HG03521 (cell line): ENCODE data around the gene ATR.
"Not testable (repeated sequence)": the region's sequence is repeated elsewhere in the genome, so short reads cannot be mapped to it uniquely, and the experiment has no call there.

ENCODE experiments used
- ATAC-seq: cut with Tn5 transposase; IDR thresholded peaks from one replicate; pipeline ENCODE4 v1.9.1; 2021; ENCODE audit warnings: mild to moderate bottlenecking, moderate library complexity; ENCODE audit not compliant: unreplicated experiment

ATR gene

DNA sequence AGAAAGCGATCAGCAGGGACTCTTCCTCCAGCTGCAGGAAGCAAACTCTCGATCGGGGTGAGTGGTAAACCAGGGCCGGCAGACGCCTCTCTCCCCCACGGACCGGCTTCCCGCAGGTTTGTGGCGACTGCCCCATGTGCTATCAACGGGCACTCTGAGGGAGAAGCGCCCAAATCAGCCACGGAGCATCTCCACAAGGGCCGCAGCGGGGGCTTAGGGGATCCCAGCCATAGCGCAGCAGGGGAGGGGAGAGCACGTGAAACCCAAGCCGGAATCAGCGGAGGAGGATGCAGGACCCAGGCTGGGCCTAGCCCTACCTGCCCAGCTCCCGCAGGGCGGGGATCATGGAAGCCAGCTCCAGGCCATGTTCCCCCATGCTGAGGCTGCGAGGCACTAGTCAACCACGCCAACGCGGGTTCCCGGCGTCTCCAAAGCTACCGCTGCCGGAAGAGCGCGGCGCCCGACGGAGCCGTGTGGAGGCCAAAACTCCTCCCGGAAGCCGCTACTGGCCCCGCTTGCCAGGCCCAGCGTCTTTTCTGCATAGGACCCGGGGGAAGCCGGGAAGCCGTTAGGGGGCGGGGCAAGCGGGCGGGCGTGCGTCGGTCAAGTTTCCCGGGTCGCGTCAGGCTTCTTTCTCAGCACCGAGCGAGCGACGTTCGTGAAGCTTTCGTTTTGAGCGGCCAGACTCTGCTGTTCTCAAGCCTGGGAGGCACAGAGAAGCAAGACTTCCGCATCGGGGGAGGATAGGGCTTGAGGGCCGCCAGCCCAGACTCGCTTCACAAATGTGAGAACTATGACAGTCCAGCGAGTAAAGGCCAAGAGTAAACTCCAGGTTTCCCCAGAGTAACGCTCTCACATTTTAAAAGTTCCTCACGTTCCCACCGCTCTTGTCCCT is at the start of gene ATR:
Gene ATR, minus strand, starts transcription at position 405 of the 895 bp plus-strand sequence. Its CDS starts 29 bp downstream, at position 376.
- ATAC-seq, result peak; percentile 95

DNA sequence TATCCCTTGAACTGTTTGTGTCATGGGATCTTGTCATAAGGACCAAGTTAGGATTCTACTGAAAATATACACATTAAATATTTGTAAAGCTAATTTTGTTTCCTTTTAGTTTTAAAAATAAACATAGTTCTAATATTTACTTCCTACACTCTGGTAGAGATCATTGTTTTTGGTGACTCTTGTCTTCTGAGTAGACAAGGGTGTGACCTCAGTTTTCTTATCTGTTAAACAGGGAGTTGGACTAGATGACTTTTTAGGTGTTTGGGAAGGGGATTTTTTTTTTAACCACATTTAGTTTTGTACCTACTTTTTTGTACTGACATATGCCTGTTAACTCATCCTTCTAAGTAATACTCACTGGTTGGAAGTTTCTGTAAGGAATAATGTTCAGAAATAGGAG is 48.4 kb upstream of the ATR start:
- no peak for ATAC-seq

DNA sequence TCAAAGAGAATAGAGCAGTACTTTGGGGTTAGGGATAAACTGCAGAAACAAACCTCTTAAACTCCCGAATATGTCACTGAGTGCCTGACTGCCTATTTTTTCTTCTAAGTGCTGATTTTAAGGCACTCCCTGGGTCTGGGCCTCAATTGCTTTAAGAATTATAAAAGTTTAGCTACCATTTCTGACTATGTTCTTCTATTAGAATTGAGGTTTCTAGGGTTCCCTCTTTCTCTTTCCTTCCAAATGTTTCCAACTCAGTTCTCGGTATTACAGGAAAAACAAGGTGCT is 46.6 kb upstream of the ATR start:
- ATAC-seq, result no peak

DNA sequence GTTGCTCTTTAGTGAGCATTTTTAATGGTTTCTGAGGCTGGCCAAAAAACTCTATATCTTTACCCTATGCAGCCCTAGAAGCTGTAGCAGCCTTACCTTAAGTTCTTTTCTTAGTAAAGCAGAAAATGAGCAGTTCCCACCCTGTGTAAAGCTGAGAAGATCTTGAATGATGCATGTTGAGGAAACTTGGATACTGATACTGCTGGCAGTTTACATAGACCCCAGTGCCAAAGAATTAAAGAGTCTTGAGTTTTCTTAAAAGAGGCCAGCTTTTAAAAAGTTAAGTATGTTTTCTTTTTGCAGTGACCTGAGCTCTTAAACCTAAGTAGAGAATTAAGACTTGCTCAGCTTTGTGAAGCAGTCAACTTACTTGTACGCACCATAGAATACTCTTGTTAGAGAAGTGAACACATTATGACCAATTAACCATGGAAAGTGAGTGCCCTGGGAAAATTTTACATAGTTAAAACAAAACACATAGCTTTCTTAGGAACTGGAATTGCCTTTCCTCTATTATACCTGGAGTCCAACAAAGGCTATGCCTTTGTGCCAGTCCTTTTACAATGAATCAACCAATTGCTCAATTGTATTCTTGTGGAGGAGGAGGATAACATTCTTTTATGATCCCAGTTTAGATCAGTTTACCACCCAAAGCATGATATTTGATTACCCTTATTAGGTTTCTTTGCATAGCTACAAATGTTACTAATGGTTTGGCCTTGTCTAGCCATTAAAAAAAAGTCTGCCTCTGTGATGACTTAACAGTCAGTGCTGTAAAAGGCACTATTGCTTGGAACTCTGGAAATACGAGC is 46.0 kb upstream of the ATR start:
- no peak for ATAC-seq

DNA sequence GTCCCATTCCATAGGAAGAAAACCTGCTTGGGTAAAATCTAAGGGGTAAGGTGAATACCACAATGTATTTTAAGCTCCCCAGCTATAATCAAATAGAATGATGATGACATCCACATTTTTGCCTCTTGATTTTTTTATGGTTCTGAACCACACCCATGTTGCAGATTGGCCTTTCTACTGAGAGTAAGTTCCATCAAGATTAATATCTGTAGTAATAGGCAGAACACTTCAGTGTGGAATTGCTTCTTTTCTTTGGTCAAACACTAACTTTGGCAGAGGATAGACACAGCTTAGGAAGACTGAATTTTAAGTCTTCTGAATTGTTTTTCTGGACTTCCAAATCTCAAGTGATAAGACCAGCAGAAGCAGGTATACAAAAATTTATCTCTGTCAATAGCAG is 44.7 kb upstream of the ATR start:
- ATAC-seq, result no peak

DNA sequence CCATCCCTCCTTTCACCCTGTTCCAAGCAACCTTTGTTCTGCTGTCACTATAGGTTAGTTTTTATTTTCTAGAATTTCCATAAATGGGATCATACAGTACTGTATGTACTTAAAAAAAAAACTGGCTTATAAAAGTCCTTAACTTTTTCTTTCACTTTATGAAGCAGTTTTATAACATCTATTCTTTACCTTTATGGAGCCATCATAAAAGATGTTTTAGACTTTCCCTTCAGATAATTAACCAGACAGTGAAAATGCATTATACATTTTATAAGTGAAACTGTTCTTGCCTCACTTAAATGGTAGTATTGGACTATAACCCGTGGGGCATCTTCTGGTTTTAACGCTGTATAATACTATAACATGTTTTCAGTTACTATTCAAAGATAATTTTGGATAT is 43.9 kb upstream of the ATR start:
- no peak for ATAC-seq

DNA sequence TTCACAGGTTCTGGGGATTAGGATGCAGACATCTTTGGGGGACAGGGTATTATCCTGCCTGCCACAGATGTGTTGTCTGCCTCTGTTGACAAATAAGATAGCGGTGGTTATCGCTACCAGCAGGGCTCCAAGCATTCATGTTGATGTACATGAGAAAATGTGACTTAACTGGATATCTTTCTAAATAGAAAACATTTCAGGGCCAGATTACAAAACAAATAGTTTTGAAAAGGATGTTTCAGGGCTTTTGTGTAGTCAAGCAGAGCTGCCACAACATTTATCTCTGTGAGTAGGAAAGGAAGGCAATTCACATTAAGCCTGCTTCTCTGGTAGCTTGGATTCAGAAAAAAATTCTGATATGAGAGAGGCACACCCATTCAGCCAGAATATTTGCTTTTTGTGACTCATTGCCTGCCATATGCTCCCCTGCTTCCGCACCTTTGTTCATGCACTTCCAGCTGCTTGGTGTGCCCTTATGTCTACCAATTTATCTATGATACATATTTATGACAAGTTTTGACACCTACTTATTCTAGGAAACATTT is 40.5 kb upstream of the ATR start:
- ATAC-seq, result no peak

DNA sequence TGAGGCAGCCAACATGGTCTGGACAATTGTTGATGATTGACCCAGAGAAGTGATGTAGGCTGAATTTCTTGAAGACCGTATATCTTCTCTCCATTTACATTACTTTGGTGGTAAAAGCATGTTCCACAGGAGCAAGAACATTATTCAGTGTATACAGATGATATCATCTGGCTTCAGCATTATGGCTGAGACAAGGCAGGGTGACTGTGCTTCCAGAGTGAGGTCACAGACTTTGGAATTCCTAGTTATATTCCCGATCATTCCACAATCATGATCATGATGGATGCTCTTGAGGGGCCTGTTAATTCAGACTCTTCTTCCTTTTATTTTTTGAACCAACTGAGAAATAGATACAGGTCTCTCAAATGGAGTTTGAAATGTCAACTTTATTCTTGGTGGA is 36.6 kb upstream of the ATR start:
- ATAC-seq, result no peak

DNA sequence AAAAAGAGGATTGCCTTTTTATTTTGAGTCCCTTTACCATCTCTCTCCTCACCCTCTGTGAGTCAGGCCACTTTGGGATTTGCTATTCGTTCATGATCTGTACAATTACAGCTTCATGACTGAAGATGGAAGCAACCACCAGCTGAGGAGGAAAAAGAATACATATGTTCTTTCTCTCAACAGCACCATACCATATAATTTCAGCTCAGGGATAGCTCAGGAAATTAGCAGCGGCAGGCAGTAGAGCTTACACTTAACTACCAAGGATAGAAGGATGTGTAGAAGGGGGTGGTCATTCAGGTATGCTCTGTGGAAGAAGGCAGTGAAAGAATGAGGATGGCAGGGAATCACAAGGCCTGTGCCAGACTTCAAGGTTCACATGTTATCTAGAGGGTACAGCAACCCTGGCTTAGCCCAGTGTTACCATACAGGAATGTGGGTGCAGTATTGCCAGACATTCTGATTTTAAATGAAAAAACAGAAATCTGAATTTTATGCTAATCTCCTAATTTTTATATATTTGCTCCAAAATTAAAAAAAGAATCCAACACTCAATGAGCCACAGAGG is 35.6 kb upstream of the ATR start:
- ATAC-seq, result no peak

DNA sequence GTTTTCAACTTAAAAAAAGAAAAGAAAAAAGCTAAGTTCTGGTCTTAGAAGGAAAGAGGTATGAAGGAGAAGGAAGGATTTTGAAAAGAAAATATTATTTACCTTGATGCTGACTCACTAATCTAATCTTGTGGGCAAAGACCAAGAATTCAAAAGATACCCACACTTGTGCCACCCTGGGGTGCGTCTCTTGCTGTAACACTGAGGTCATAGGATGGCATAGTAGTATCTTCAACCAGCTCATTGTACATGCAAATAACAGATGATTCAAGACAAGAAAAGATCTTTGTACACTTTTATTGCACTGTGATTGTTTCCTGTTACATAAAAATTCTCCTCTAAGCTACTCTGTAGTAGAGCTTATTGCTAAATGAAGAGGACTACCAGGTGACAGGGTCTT is 35.0 kb upstream of the ATR start:
- ATAC-seq, result no peak

DNA sequence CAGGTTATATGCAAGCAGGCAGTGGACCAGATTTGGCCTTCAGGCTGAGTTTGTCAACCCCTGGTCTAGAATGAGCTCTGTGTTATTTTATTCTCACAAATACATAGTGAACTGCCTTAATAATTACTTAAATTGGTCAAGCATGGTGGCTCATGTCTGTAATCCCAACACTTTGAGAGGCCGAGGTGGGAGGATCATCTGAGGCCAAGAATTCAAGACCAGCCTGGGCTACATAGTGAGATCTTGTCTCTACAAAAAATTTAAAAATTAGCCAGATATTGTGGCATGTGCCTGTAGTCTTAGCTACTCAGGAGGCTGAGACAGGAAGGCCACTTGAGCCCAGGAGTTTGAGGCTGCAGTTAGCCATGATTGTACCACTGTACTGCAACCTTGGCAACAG is 32.7 kb upstream of the ATR start:
- no peak for ATAC-seq

DNA sequence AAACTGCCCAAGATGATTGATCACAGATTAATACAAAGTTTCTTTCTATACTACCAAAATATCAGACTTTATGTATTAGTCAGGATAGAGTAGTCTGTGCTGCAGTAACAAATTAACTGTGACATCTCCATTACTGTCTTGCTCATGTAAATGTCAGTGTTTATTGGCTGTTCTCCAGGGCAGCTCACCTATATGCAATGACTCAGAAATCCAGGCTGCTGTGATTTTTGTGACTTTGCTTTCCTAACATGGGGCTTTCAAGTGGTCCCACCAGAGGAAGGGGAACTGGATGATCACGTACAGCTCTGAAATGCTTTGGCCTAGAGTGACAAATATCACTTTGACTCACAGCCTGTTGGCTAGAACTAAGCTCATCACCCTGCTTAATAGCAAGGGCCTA is 30.6 kb upstream of the ATR start:
- ATAC-seq, result no peak

DNA sequence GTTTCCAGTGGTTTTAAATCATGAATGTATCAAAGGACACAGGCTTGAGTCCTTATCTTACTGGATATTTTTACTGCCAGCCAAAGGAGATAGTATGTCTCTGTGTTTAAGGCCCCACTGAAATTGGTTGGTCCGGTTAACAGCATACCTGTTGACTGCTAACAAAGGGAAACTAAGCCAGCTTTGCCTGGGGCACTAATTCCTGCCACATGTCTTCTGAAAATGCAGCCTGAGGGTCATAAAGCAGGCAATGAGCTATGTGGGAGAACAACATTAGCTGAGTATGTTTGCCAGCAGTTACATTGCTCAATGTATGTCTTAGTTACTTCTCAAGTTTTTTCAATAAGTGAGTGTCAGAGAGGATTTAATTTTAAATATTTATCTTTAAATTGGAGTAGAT is 30.1 kb upstream of the ATR start:
- ATAC-seq, result no peak

DNA sequence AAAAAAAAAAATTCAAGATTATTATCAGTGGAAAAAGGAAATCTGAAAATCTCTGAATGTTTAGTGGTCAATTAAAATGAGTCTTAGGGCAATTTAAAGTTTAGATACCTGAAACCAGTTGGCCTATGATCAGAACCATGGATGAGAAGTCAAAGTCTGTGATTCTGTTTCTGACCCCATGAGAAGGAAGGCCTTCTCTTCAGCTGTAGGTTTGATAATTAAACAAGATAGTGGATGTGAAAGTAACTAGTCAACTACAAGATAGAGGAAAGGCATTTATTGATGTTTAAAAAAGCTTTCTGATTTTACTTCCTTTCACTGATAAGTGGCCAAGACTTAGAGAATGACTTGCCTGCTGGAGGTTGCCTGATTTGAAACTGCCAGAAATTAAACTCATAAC is 26.4 kb upstream of the ATR start:
- no peak for ATAC-seq

DNA sequence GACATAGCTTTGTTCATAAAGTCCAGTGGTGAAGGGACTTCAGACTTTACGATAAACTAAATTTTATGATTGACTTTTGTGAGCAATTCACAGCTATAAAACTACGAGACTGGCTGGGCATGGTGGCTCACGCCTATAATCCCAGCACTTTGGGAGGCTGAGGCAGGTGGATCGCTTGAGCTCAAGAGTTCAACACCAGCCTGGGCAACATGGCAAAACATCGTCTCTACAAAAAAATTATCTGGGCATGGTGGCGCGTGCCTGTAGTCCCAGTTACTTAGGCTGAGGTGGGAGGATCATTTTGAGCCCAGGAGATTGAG is 24.8 kb upstream of the ATR start:
- ATAC-seq, result not testable (repeated sequence)

DNA sequence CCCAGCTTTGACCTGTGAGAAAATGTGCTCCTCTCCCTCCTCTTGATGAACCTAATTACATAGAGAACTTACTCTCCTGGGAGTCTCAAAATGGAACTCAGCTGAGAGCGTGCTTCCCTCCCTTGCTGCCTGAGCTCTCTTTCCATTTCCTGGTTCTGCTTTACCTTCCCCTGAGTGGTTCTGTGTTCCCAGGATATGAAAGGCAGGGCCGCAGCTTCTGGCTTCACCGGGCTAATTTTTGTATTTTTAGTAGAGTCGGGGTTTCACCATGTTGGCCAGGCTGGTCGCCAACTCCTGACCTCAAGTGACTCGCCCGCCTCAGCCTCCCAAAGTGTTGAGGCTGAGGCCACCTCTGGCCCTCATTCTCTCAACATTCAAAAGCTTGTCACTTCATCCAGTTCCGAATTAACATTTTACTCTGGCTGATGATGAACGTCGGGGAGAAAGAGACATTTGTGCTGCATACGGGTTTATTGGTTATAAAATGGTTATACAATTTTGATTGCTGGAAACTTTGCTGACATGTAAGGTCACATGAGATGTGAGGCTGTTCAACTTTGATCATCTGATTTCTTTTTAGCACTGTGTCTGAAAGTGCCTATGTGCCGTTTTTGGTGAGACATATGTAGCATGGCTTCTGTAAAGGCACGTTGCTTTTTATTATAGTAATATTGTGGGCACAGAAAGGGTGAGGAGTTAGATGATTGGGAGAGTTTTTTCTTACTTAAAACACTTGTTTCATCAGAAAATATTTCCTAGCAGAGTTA is 24.3 kb upstream of the ATR start:
- ATAC-seq, result no peak

DNA sequence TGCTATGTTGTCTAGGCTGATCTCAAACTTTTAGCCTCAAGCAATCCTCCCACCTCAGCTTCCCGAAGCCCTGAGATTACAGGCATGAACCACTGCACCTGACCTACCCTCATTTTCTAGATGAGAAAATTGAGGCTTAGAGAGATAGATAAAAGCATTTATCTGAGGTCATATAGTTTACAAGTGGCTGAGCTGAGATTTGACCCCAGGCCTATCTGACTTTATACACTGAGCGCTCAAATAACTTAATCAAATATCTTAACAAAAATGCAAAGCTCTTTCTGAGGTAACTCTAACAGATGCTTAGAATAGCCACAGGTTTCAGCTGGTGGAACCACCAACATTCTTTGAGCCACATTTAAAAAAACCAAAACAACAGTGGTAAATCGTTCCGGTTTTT is 23.2 kb upstream of the ATR start:
- ATAC-seq, result no peak

DNA sequence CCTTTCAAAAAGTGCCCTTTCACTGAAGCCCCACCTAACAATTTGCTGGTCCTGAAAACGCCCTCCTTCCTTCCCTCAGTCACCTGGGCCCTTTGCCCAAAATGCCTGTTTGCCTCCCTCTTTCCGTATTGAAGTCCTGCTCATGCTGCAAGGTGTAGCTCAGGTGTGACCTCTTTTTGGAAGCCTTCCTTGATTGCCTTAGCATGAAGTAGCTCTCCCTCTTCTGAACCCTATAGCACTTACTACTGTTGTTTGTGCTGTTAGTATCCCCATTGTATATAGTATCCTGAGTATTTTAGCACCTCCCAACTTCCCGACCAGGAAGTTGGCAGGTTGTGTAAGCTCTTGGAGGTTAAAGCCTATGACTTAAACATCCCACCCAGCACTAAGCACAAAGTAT is 19.4 kb upstream of the ATR start:
- ATAC-seq, result no peak

DNA sequence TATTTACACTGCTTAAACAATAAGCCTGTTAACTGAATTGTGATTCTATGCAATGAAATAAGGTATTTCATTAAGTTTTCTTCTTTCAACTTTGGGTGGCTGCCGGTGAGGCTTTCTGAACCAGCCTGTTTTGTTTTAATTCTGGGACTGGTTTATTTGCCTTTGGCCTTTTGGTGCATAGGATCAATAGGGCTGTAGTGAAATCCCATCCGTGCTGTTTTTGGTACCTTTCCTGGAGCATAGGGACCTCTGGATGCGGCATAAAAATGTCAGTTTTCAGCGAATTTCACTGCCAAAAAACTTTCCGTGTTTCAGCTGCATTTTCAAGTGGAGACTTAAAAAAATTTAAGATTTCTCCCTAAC is 18.2 kb upstream of the ATR start:
- ATAC-seq, result no peak

DNA sequence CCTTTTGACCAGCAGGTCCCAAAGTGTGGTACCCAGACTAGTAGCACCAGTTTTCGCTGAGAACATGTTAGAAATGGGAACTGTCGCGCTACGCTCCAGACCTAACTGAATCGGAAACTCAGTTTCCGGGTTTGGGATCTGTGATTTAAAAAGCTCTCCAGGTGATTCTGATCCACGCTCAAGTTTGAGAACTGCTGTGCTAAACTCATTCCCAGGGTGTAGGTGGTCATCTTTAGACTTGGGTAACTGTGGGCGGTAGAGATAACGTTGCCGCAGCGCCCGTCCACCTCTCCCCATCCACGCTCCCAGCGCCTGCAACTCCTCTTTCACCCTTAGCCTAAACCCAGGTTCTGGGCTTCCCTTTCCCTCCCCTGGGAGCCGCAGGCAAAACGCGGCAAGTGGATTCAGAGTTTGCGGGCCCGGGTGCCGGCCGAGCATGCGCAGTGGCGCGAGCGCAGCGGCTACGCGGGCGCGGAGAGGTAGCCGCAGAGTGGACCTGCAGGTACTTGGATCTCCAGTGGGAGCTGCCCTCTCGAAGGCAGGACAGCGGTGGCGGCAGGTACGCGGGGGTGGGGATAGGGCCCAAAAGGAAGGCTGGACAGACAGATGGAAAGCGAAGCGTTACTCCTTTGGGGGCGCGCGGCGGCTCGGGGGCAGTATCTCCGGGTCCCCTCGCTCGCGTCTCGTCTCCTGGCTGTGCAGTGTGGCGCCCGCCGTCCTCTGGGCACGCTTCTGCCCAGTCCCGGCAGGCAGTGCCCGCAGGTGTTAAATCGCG is 17.6 kb upstream of the ATR start, which contains the start of gene PLS1:
Gene PLS1, plus strand, starts transcription at position 443 of the 775 bp plus-strand sequence. CDS start 67,845 bp downstream, outside the sequence.
- ATAC-seq, result peak; percentile 78
